Breast epithelium (tissue), 3 donors: ENCODE measurements around the gene NAT9.

Source experiments
- POLR2AphosphoS5 ChIP-seq, 3 donors: sonication (generic); formaldehyde crosslinking; IDR thresholded peaks; one replicate each; pipeline ENCODE4 v1.6.1; 2017; ENCODE audit warnings: antibody characterized with exemption in 3 of 3
- TF ChIP-seq, protein P1 (sequence below), 3 donors: fragments of 450-650 bp; IDR thresholded peaks; one replicate each; pipeline ENCODE4 v1.5.1; 2016 to 2017; ENCODE audit warnings: antibody characterized with exemption in 3 of 3, mild to moderate bottlenecking in 3 of 3, moderate library complexity in 3 of 3

- TF ChIP-seq POLR2AphosphoS5 (IDR thresholded peaks at IDR 0.05), result no peak
- TF ChIP-seq, protein P1, sequence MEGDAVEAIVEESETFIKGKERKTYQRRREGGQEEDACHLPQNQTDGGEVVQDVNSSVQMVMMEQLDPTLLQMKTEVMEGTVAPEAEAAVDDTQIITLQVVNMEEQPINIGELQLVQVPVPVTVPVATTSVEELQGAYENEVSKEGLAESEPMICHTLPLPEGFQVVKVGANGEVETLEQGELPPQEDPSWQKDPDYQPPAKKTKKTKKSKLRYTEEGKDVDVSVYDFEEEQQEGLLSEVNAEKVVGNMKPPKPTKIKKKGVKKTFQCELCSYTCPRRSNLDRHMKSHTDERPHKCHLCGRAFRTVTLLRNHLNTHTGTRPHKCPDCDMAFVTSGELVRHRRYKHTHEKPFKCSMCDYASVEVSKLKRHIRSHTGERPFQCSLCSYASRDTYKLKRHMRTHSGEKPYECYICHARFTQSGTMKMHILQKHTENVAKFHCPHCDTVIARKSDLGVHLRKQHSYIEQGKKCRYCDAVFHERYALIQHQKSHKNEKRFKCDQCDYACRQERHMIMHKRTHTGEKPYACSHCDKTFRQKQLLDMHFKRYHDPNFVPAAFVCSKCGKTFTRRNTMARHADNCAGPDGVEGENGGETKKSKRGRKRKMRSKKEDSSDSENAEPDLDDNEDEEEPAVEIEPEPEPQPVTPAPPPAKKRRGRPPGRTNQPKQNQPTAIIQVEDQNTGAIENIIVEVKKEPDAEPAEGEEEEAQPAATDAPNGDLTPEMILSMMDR (IDR thresholded peaks at IDR 0.05), result no peak
Measured at GRCh38 chr17:74785096-74785980, 9.2 kb upstream of the NAT9 start.
